Measurements from ENCODE around the gene ATP5PF. TPM values are rescaled to one million over a fixed set of nuclear protein-coding genes. Genes with fewer than 3 reads are reported as not detected.
"Not testable (repeated sequence)": the region's sequence is repeated elsewhere in the genome, so short reads cannot be mapped to it uniquely, and the experiment has no call there.

The ATP5PF gene
- total RNA-seq, 1 donor from 2014 or later, result 141 TPM

GRCh38 chr21:25722631-25723030 lies 12.1 kb downstream of the ATP5PF start:
- DNase-seq, result no peak

GRCh38 chr21:25721987-25722386 lies 12.7 kb downstream of the ATP5PF start:
- no peak for DNase-seq

- DNase-seq, result peak; percentile 21
Measured at GRCh38 chr21:25717491-25718147, 17.1 kb downstream of the ATP5PF start.

GRCh38 chr21:25714066-25714465 lies 20.6 kb downstream of the ATP5PF start:
- not testable (repeated sequence) for DNase-seq

GRCh38 chr21:25710550-25710949 lies 24.2 kb downstream of the ATP5PF start:
- DNase-seq, result no peak

GRCh38 chr21:25709684-25710265 lies 24.9 kb downstream of the ATP5PF start:
- no peak for DNase-seq

- DNase-seq, result peak; percentile 75
Measured at GRCh38 chr21:25708467-25709065, 26.1 kb downstream of the ATP5PF start.

GRCh38 chr21:25701529-25701928 lies 33.2 kb downstream of the ATP5PF start:
- DNase-seq, result no peak

- DNase-seq, result peak; percentile 13
Measured at GRCh38 chr21:25700741-25701140, 34.0 kb downstream of the ATP5PF start.

DNA sequence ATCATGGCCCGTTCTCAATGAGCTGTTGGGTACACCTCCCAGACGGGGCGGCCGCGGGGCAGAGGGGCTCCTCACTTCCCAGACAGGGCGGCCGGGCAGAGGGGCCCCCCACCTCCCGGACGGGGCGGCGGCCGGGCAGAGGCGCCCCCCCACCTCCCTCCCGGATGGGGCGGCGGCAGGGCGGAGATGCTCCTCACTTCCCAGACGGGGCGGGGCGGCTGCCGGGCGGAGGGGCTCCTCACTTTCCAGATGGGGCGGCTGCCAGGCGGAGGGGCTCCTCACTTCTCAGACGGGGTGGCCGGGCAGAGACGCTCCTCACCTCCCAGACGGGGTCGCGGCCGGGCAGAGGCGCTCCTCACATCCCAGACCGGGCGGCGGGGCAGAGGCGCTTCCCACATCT lies 39.2 kb downstream of the ATP5PF start:
- not testable (repeated sequence) for DNase-seq

- no peak for DNase-seq
Measured at GRCh38 chr21:25691976-25692375, 42.7 kb downstream of the ATP5PF start.

GRCh38 chr21:25689226-25689625 lies 45.5 kb downstream of the ATP5PF start:
- no peak for DNase-seq

DNA sequence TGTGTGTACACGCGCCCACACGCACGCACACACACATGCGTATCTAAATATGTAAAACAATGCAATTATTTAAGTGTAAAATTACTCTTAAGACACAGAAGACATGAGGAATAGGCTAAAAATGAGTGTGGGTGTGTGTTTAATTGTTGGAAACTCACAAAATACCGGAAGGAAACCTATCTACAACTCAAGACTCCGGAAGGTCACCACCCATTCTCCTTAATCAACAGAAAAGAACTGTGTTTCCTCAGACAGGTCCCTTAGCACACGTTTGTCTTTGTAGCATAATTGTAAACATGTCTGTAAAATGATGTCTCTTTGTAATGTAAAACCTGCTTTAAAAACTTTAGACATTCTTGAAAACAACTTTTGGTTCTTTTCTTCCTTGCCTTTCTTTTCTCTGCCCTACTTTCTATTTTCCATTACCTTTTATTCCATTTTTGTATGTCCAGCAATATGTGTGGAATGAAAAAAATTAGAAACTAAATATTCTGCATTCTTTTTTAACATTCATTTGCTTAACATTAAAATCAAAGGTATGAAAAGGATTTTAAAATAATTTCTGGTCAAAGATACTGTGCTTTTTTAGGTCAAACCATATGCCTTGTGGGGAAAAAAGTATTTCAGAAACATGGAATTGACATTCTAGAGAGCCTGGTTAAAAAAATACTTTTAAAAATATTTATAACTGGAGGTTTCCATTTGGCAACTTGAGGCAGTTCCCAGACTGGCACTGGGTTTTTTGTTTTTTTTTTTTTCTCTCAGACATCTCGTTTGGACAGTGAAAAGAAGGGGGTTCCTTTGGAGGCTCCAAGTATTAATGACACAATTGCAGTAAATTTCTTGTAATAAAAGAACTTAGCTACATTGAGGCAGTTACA lies 46.2 kb downstream of the ATP5PF start:
- no peak for DNase-seq

DNA sequence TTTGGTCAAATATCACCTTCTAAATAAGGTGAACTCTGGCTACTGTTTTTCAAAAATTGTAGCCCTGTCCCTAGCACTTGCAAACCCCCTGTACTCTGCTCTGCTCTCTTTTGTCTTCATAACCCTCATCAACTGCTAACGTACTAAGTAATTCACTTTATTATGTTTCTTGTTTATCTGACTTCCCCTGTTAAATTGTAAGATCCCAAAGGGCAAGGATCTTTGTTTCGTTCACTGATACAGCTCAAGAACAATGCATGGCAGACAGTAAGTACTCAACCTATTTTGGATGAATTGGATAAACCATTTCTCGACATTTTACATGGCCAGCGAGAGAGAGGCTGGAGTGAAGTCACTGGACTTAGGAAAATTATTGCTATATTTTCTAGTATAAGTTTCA lies 46.9 kb downstream of the ATP5PF start:
- no peak for DNase-seq

DNA sequence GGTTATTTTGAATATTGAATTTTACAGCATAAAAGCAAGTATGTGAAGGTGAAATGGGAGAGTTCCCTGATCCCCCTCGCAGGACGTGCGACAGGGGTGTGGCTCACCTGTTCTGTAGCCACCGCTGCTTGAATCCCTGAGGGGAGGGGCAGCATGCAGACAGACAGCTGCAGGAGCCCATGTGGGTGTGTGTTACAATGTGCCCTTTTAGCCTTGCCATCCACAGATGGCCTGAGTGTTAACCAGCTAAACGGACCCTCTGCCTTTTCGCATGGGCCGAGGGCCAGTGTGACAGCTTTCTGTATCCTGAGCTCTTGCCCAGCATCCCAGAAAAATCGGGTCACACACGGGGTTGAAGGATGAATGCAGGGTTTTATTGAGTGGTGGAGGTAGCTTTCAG lies 52.3 kb downstream of the ATP5PF start:
- peak; percentile 26 for DNase-seq

DNA sequence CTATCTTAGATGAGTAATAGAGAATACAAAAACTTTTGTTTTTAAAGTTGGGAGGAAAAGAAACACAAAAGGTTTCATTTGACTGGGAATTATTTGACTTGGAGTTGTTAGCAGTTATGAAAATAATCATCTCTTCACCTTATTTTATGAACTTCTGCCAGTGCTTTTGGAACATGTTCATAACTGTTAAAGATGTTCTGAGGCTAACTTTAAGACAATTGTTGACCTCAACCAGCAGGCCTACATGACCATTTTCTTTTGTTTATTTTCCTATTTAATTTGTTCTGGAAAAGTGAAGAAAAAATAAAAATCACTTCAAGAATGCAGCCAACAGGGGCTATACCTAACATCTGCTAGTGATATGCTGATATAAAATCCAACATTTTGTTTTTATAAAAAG lies 58.3 kb downstream of the ATP5PF start:
- DNase-seq, result peak; percentile 60

Other genes with a start within 250 kb of the ATP5PF start
- gene MRPL39, start 127.4 kb downstream of the ATP5PF start, total RNA-seq, result 55.6 TPM
- gene JAM2, start 95.6 kb downstream of the ATP5PF start, total RNA-seq, result 42.5 TPM
- gene GABPA, start 68 bp upstream of the ATP5PF start, total RNA-seq, result 49.5 TPM